GM23338 (cell line): Measurements from ENCODE around the gene LPIN1.

Experiments
- CREB1 ChIP-seq: fragments of 250-450 bp; sonication (Bioruptor Pico); IDR thresholded peaks from 2 replicates; pipeline ENCODE4 v1.5.0; 2020; ENCODE audit warnings: low read depth, mild to moderate bottlenecking, moderate library complexity
- CTCF ChIP-seq, 2 experiments: fragments of 200-600 bp in 1 of 2; sonication (generic) in 1 of 2; conservative IDR thresholded peaks; 2 replicates each; pipeline versions ENCODE4 v1.5.1 to v1.6.1; 2016 to 2017; ENCODE audit warnings: antibody characterized with exemption in 2 of 2, low read depth in 2 of 2, mild to moderate bottlenecking in 2 of 2, moderate library complexity in 1 of 2
- EZH2 ChIP-seq: fragments of 200-600 bp; sonication (generic); IDR thresholded peaks from one replicate; pipeline ENCODE4 v1.8.0; 2017; ENCODE audit warnings: antibody characterized with exemption, mild to moderate bottlenecking, low read depth; ENCODE audit not compliant: unreplicated experiment
- EZH2phosphoT487 ChIP-seq: fragments of 200-600 bp; sonication (generic); IDR thresholded peaks from one replicate; pipeline ENCODE4 v1.8.1; 2018; ENCODE audit warnings: antibody characterized with exemption; ENCODE audit not compliant: unreplicated experiment
- JUNB ChIP-seq: IDR thresholded peaks from one replicate; pipeline ENCODE4 v1.6.1; 2016; ENCODE audit warnings: antibody characterized with exemption; ENCODE audit not compliant: unreplicated experiment
- POLR2AphosphoS5 ChIP-seq: IDR thresholded peaks from 2 replicates; pipeline ENCODE4 v1.6.1; 2016; ENCODE audit warnings: antibody characterized with exemption, low read depth

- TF ChIP-seq CTCF (conservative IDR thresholded peaks at IDR 0.05; ENCODE audit: low read depth in 2 of 2) (no peak), EZH2phosphoT487 (no peak), EZH2 (no peak), POLR2AphosphoS5 (no peak), CREB1 (CRISPR knock-in tag) (no peak), JUNB (no peak)
Observed at GRCh38 chr2:11720752-11721151, 25.7 kb upstream of the LPIN1 start.
